Measurements from ENCODE around the gene ATP6V0A1. TPM values are rescaled to one million over a fixed set of nuclear protein-coding genes. Genes with fewer than 3 reads are reported as not detected.

Gene ATP6V0A1
- total RNA-seq, 1 experiment from 2014 or later: 82.8 TPM

DNA sequence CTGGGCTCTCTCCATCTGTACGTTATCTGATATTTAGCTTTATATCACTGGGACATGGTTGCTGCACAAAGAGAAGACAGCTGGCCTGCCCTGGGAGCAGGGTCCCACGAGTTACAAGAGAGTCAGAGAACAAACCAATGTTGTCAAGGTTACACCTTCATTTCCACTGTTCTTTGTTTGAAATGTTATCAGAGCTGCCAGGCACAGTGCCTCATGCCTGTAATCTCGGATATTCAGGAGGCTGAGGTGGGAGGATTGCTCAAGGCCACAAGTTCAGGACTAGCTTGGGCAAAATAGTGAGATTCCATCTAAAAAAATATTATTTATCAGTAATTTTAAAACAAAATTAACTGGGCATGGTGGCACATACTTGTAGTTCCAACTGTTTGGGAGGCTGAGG, 34.6 kb downstream of the ATP6V0A1 start:
- POLR2A ChIA-PET: interaction anchor here (0.5 to 0.7 kb wide), 2 partner anchors 21 to 39 kb away, joined by 4 to 18 read pairs; no protein-coding TSS in a partner anchor
- no peak for DNase-seq
- H3K27me3 Mint-ChIP-seq (ENCODE audit: insufficient read depth, unreplicated experiment): no peaks in the 10 kb centered on the region
- intact Hi-C loops (cut with micrococcal nuclease; ENCODE audit: unreplicated experiment): no loop called here
- CTCF ChIA-PET: no interaction called here
- H3K9me3 ChIP-seq: no peaks in the 10 kb centered on the region
- no peak overlapping the region for H3K27ac Mint-ChIP-seq (ENCODE audit: unreplicated experiment)
- H3K9me3 Mint-ChIP-seq (ENCODE audit: unreplicated experiment): no peaks in the 10 kb centered on the region
- H3K4me1 ChIP-seq: no peaks in the 10 kb centered on the region
- no peak overlapping the region for H3K4me3 Mint-ChIP-seq (ENCODE audit: unreplicated experiment)
- no peaks in the 10 kb centered on the region for H3K27me3 ChIP-seq (replicated peaks; ENCODE audit: control insufficient read depth, insufficient read depth, low read length)
- TF ChIP-seq CTCF (IDR thresholded peaks at IDR 0.05; ENCODE audit: insufficient read depth in 1 of 2, low read depth in 1 of 2, low read length in 1 of 2, severe bottlenecking in 1 of 2, unreplicated experiment in 1 of 2): no peak
- peaks cover 87% of the 10 kb centered on the region for H3K36me3 Mint-ChIP-seq (ENCODE audit: insufficient read depth, unreplicated experiment)
- H3K36me3 ChIP-seq (ENCODE audit: control insufficient read depth, insufficient read depth, low read length): no peaks in the 10 kb centered on the region; the same call in 1 of the 2 replicates
- no peak overlapping the region for H3K4me3 ChIP-seq (ENCODE audit: low read depth, low read length)
- no TSS peak for BruUV-seq (replicated peaks)
- H3K4me1 Mint-ChIP-seq (ENCODE audit: low read depth, unreplicated experiment): no peaks in the 10 kb centered on the region

GRCh38 chr17:42494673-42495072, 36.0 kb downstream of the ATP6V0A1 start:
- ChIA-PET POLR2A (no interaction called here), CTCF (no interaction called here)
- H3K27ac Mint-ChIP-seq (ENCODE audit: unreplicated experiment): no peak overlapping the region
- Histone ChIP-seq H3K9me3 (no peaks in the 10 kb centered on the region), H3K4me1 (no peaks in the 10 kb centered on the region), H3K27me3 (replicated peaks; ENCODE audit: control insufficient read depth, insufficient read depth, low read length) (no peaks in the 10 kb centered on the region), H3K4me3 (ENCODE audit: low read depth, low read length) (no peak overlapping the region), H3K36me3 (ENCODE audit: control insufficient read depth, insufficient read depth, low read length) (no peaks in the 10 kb centered on the region; the same call in 1 of the 2 replicates)
- peaks cover 90% of the 10 kb centered on the region for H3K36me3 Mint-ChIP-seq (ENCODE audit: insufficient read depth, unreplicated experiment)
- TF ChIP-seq CTCF (IDR thresholded peaks at IDR 0.05; ENCODE audit: insufficient read depth in 1 of 2, low read depth in 1 of 2, low read length in 1 of 2, severe bottlenecking in 1 of 2, unreplicated experiment in 1 of 2): no peak
- intact Hi-C loops (cut with micrococcal nuclease; ENCODE audit: unreplicated experiment): no loop called here
- no TSS peak for BruUV-seq (replicated peaks)
- H3K27me3 Mint-ChIP-seq (ENCODE audit: insufficient read depth, unreplicated experiment): no peaks in the 10 kb centered on the region
- no peaks in the 10 kb centered on the region for H3K4me1 Mint-ChIP-seq (ENCODE audit: low read depth, unreplicated experiment)
- H3K4me3 Mint-ChIP-seq (ENCODE audit: unreplicated experiment): no peak overlapping the region
- no peaks in the 10 kb centered on the region for H3K9me3 Mint-ChIP-seq (ENCODE audit: unreplicated experiment)
- no peak for DNase-seq

GRCh38 chr17:42498828-42499227, 40.1 kb downstream of the ATP6V0A1 start:
- no peak overlapping the region for H3K27ac Mint-ChIP-seq (ENCODE audit: unreplicated experiment)
- no peaks in the 10 kb centered on the region for H3K4me1 Mint-ChIP-seq (ENCODE audit: low read depth, unreplicated experiment)
- intact Hi-C loops (cut with micrococcal nuclease; ENCODE audit: unreplicated experiment): no loop called here
- Histone ChIP-seq H3K27me3 (replicated peaks; ENCODE audit: control insufficient read depth, insufficient read depth, low read length) (no peaks in the 10 kb centered on the region), H3K4me3 (ENCODE audit: low read depth, low read length) (no peak overlapping the region), H3K36me3 (ENCODE audit: control insufficient read depth, insufficient read depth, low read length) (peaks cover 1% of the 10 kb centered on the region; the same call in 1 of the 2 replicates), H3K4me1 (no peaks in the 10 kb centered on the region), H3K9me3 (no peaks in the 10 kb centered on the region)
- DNase-seq: no peak
- ChIA-PET CTCF (no interaction called here), POLR2A (no interaction called here)
- H3K9me3 Mint-ChIP-seq (ENCODE audit: unreplicated experiment): no peaks in the 10 kb centered on the region
- no peak for TF ChIP-seq CTCF (IDR thresholded peaks at IDR 0.05; ENCODE audit: insufficient read depth in 1 of 2, low read depth in 1 of 2, low read length in 1 of 2, severe bottlenecking in 1 of 2, unreplicated experiment in 1 of 2)
- H3K27me3 Mint-ChIP-seq (ENCODE audit: insufficient read depth, unreplicated experiment): no peaks in the 10 kb centered on the region
- no TSS peak for BruUV-seq (replicated peaks)
- no peak overlapping the region for H3K4me3 Mint-ChIP-seq (ENCODE audit: unreplicated experiment)
- peaks cover 94% of the 10 kb centered on the region for H3K36me3 Mint-ChIP-seq (ENCODE audit: insufficient read depth, unreplicated experiment)
